OCI-LY3 (cell line): Measurements from ENCODE around the gene TCF25.

ENCODE experiments used
- EZH2phosphoT487 ChIP-seq: fragments of 200-600 bp; shearing (Covaris generic); IDR thresholded peaks from 2 replicates; pipeline ENCODE4 v1.6.1; 2018; ENCODE audit warnings: antibody characterized with exemption, mixed run types, low read depth
- TF ChIP-seq, protein P1 (sequence below): fragments of 200-600, 300-600 bp; sonication (generic); IDR thresholded peaks from 2 replicates; pipeline ENCODE4 v1.5.1; 2014; ENCODE audit warnings: antibody characterized with exemption, low read length, low read depth

DNA sequence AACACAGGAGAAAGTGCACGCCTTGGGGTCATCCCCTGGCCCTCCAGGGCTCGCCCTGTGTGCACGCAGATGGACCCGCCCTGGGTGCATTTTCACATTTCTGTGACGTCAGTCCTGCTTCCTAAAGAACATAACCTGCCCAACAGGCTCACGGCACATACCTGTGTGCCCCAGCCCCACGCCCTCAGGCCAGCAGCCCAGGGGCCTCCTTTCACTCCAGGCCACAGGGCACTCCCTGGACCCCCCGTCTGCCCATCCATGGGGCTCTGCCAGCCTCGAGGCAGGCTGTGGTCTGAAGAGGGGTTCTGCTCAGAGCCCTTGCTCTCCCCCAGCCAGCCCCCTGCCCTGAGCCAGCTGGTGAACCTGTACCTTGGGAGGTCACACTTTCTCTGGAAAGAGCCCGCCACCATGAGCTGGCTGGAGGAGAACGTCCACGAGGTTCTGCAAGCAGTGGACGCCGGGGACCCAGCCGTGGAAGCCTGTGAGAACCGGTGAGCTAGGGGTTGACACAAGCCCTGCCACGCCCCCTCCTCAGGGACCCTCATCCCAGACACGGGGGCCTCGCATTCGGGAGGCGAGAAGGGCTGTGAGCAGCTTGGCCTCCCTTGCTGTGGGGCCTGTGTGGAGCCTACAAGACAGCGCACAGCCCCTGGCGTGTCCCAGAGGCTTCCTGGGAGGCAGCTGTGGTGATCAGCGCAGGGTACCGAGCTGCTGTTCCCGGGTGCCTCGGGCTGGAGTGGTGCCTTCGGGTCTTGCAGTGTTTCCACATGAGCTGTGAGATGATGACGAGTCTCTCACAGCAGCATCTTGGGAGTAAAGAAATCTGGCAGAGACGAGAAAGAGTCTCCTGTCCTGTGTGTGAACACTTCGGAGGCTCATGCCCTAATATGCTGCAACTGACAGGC, 31.5 kb downstream of the TCF25 start:
- TF ChIP-seq, protein P1, sequence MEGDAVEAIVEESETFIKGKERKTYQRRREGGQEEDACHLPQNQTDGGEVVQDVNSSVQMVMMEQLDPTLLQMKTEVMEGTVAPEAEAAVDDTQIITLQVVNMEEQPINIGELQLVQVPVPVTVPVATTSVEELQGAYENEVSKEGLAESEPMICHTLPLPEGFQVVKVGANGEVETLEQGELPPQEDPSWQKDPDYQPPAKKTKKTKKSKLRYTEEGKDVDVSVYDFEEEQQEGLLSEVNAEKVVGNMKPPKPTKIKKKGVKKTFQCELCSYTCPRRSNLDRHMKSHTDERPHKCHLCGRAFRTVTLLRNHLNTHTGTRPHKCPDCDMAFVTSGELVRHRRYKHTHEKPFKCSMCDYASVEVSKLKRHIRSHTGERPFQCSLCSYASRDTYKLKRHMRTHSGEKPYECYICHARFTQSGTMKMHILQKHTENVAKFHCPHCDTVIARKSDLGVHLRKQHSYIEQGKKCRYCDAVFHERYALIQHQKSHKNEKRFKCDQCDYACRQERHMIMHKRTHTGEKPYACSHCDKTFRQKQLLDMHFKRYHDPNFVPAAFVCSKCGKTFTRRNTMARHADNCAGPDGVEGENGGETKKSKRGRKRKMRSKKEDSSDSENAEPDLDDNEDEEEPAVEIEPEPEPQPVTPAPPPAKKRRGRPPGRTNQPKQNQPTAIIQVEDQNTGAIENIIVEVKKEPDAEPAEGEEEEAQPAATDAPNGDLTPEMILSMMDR = no peak
- TF ChIP-seq EZH2phosphoT487 = no peak
